Fibroblast of skin of left quadriceps (primary cell): Measurements from ENCODE around the gene NRN1L.

Experiments
- DNase-seq, 2 experiments: peaks; one replicate each; pipeline ENCODE4 v3.0.0-alpha.2; 2013; ENCODE audit warnings: low read depth in 2 of 2

NRN1L gene

GRCh38 chr16:67935402-67936123 is 50.9 kb downstream of the NRN1L start:
- DNase-seq: peak; percentile 72
